SIG-M5 treated with dmso at 0.1 percent for 504 hours (cell line): Measurements from ENCODE around the gene PPARD.
A peak's percentile ranks its signal among the peaks of the same experiment; 100 is the strongest.
"Not testable (repeated sequence)": the region's sequence is repeated elsewhere in the genome, so short reads cannot be mapped to it uniquely, and the experiment has no call there.

Source experiments
- DNase-seq: peaks from one replicate; lab custom pipeline; 2025; ENCODE audit not compliant: unreplicated experiment; lab: John Stamatoyannopoulos, UW

PPARD gene

GRCh38 chr6:35435074-35435837, 92.9 kb downstream of the PPARD start:
- DNase-seq: no peak

GRCh38 chr6:35436071-35436857, 93.9 kb downstream of the PPARD start:
- no peak for DNase-seq

GRCh38 chr6:35438378-35439065, 96.2 kb downstream of the PPARD start:
- not testable (repeated sequence) for DNase-seq

GRCh38 chr6:35439308-35439707, 97.0 kb downstream of the PPARD start:
- DNase-seq: no peak

GRCh38 chr6:35441205-35441604, 98.8 kb downstream of the PPARD start:
- DNase-seq: no peak

GRCh38 chr6:35441642-35442041, 99.3 kb downstream of the PPARD start:
- DNase-seq: no peak

GRCh38 chr6:35442693-35443092, 100.3 kb downstream of the PPARD start:
- DNase-seq: no peak

GRCh38 chr6:35443341-35444030, 101.1 kb downstream of the PPARD start:
- DNase-seq: no peak

- no peak for DNase-seq
These were observed 103.3 kb downstream of the PPARD start for GRCh38 chr6:35445691-35446090.

GRCh38 chr6:35448191-35448590, 105.8 kb downstream of the PPARD start:
- no peak for DNase-seq

- DNase-seq: peak; percentile 82
These were observed 107.0 kb downstream of the PPARD start for GRCh38 chr6:35449287-35449881.

GRCh38 chr6:35451354-35452182, 109.2 kb downstream of the PPARD start:
- no peak for DNase-seq

- DNase-seq: peak; percentile 77
These were observed 110.1 kb downstream of the PPARD start, which contains the start of gene FANCE for GRCh38 chr6:35452183-35453090. TSS of gene FANCE (plus strand) at chr6:35452338. CDS start at chr6:35452546, 208 bp downstream.

- no peak for DNase-seq
These were observed 110.9 kb downstream of the PPARD start for GRCh38 chr6:35453236-35453635.

- peak; percentile 81 for DNase-seq
These were observed 112.2 kb downstream of the PPARD start for GRCh38 chr6:35454391-35455110.

GRCh38 chr6:35457907-35458306, 115.5 kb downstream of the PPARD start:
- DNase-seq: no peak

GRCh38 chr6:35461270-35461669, 118.9 kb downstream of the PPARD start:
- peak; percentile 49 for DNase-seq

GRCh38 chr6:35463292-35463691, 120.9 kb downstream of the PPARD start:
- no peak for DNase-seq
